K562 (cell line): ENCODE measurements around the gene GIPC3. TPM values are rescaled to one million over a fixed set of nuclear protein-coding genes. Genes with fewer than 3 reads are reported as not detected.

ENCODE experiments used
- ARID4B ChIP-seq: sonication (generic); formaldehyde crosslinking; IDR thresholded peaks from 2 replicates; pipeline ENCODE4 v1.8.0; 2022; ENCODE audit warnings: mild to moderate bottlenecking, missing genetic modification reagents
- ATF7 ChIP-seq: fragments of 450-650 bp; IDR thresholded peaks from 2 replicates; pipeline ENCODE4 v1.7.1; 2014; ENCODE audit warnings: mild to moderate bottlenecking, moderate library complexity
- EGR1 ChIP-seq: fragments of 450-650 bp; conservative IDR thresholded peaks from 2 replicates; pipeline ENCODE4 v1.6.1; 2017; ENCODE audit warnings: mild to moderate bottlenecking
- EWSR1 ChIP-seq: fragments of 450-650 bp; IDR thresholded peaks from 2 replicates; pipeline ENCODE4 v1.6.1; 2018; ENCODE audit warnings: borderline replicate concordance, mild to moderate bottlenecking, low read depth, moderate library complexity; ENCODE audit not compliant: partially characterized antibody
- MYBL2 ChIP-seq, 2 experiments: fragments of 450-650 bp in 1 of 2; sonication (generic) in 1 of 2; formaldehyde crosslinking in 1 of 2; IDR thresholded peaks; 2 replicates each; pipeline versions ENCODE4 v1.6.1 to v1.8.1; 2017 to 2022; ENCODE audit warnings: borderline replicate concordance in 1 of 2, inconsistent platforms in 1 of 2, low read depth in 1 of 2, mild to moderate bottlenecking in 1 of 2, missing genetic modification reagents in 1 of 2, moderate library complexity in 1 of 2
- RBFOX2 ChIP-seq: fragments of 200-400 bp; formaldehyde crosslinking; IDR thresholded peaks from 2 replicates; pipeline ENCODE4 v1.6.1; 2017; ENCODE audit warnings: low read depth, mild to moderate bottlenecking, low read length, moderate library complexity
- SMAD3 ChIP-seq: fragments of 450-650 bp; formaldehyde crosslinking; conservative IDR thresholded peaks from 2 replicates; pipeline ENCODE4 v1.4.0; 2020; ENCODE audit warnings: mild to moderate bottlenecking
- TAF9B ChIP-seq: fragments of 450-650 bp; IDR thresholded peaks from 2 replicates; pipeline ENCODE4 v1.6.1; 2018; ENCODE audit warnings: mild to moderate bottlenecking; ENCODE audit not compliant: partially characterized antibody
- ZBTB7A ChIP-seq: IDR thresholded peaks from 2 replicates; pipeline ENCODE4 v1.6.1; 2011; ENCODE audit warnings: low read depth, mild to moderate bottlenecking, low read length, moderate library complexity, borderline replicate concordance; ENCODE audit not compliant: control insufficient read depth
- ZNF316 ChIP-seq: fragments of 450-650 bp; IDR thresholded peaks from 2 replicates; pipeline ENCODE4 v1.6.1; 2016
- ZNF696 ChIP-seq: fragments of 250-450 bp; sonication (Bioruptor Pico); conservative IDR thresholded peaks from 2 replicates; pipeline ENCODE4 v1.4.0; 2020; ENCODE audit warnings: mild to moderate bottlenecking, moderate library complexity
- polyA plus RNA-seq, 8 experiments: library from polyadenylated mRNA; depleted of rRNA in 4 of 8; stranded (reverse) in 5 of 8; unstranded in 3 of 8; fragments of >200 nt; fragmentation: Nextera tagmentation in 2 of 8; fragmentation: Illumina TruSeq in 1 of 8; extraction: Ambion mirVana in 2 of 8; extraction: Trizol in 1 of 8; gene quantifications; 2 replicates each; pipeline versions ENCODE4 v1.2.1 to v1.2.3, GENCODE V29; 2011 to 2014; ENCODE audit warnings: inconsistent platforms in 1 of 8, missing spikeins in 1 of 8
- total RNA-seq, 7 experiments: library from RNA; depleted of rRNA in 6 of 7; stranded (reverse); fragments of >200 nt in 6 of 7; fragmentation: Illumina TruSeq in 2 of 7; extraction: Trizol in 2 of 7; gene quantifications; 2 replicates each; pipeline versions ENCODE4 v1.2.1 to v1.2.3, GENCODE V29; 2011 to 2021; ENCODE audit warnings: low replicate concordance in 1 of 7
- TF ChIP-seq, protein P1 (sequence below), 2 experiments: fragments of 450-650 bp; IDR thresholded peaks; 2 replicates each; pipeline ENCODE4 v1.6.1; 2016
- TF ChIP-seq, protein P2 (sequence below), 2 experiments: IDR thresholded peaks; 2 replicates each; pipeline ENCODE4 v1.6.1; 2011; ENCODE audit warnings: borderline replicate concordance in 1 of 2, control low read depth in 1 of 2, low read depth in 1 of 2, low read length in 1 of 2, mild to moderate bottlenecking in 1 of 2, mixed read lengths in 1 of 2, moderate library complexity in 1 of 2; ENCODE audit not compliant: insufficient read depth in 1 of 2, insufficient read length in 1 of 2, poor library complexity in 1 of 2, severe bottlenecking in 1 of 2; ENCODE audit errors: extremely low read depth in 1 of 2

The GIPC3 gene
- total and polyA plus RNA-seq, 9 of the 15 experiments (the other 6 are each of a cell fraction or from before 2014, with no cell fraction given): 0.03 to 3.6 (median 1.5) TPM; not detected in 1

DNA sequence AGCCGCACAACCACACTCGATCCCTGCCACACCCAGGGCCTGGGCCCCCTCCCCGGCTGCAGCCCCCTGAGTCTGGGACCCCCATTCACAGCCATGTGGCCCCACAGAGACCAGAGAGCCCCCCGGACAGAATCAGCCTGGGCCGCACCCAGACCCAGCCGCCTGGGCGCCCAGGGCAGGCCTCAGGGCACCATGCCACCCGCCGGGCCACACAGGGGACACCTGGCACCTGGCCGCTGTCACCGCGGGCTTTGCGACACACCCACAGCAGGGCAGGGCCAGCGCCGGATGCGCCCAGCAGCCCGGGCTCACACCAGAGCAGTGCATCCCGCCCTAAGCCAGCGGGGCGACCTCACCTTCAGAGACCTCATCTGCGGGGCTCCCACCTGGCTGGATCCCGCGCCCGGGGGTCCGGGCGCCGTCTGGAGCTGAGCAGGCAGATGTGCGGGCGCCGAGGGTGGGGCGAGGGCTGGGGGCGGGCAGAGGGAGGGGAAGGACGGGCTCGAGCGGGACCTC is 21.0 kb downstream of the GIPC3 start (continued):
- peak; percentile 38; the same call in 1 of the 2 replicates for TF ChIP-seq RBFOX2
- no peak for TF ChIP-seq ZNF696 (CRISPR knock-in tag)
- no peak for TF ChIP-seq SMAD3
- TF ChIP-seq ARID4B: peak; percentile 61; the same call in 1 of the 2 replicates
- no peak for TF ChIP-seq ATF7
- no peak for TF ChIP-seq TAF9B
- no peak for TF ChIP-seq EWSR1
- TF ChIP-seq, protein P1, sequence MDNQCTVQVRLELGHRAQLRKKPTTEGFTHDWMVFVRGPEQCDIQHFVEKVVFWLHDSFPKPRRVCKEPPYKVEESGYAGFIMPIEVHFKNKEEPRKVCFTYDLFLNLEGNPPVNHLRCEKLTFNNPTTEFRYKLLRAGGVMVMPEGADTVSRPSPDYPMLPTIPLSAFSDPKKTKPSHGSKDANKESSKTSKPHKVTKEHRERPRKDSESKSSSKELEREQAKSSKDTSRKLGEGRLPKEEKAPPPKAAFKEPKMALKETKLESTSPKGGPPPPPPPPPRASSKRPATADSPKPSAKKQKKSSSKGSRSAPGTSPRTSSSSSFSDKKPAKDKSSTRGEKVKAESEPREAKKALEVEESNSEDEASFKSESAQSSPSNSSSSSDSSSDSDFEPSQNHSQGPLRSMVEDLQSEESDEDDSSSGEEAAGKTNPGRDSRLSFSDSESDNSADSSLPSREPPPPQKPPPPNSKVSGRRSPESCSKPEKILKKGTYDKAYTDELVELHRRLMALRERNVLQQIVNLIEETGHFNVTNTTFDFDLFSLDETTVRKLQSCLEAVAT (IDR thresholded peaks at IDR 0.05): no peak
- TF ChIP-seq EGR1: 0 out of 2 replicates have a peak, but pooled peaks have one; percentile 3
- TF ChIP-seq MYBL2 (IDR thresholded peaks at IDR 0.05; ENCODE audit: low read depth): no peak
- no peak for TF ChIP-seq MYBL2 (CRISPR knock-in tag; IDR thresholded peaks at IDR 0.05; ENCODE audit: borderline replicate concordance)
- TF ChIP-seq, protein P2, sequence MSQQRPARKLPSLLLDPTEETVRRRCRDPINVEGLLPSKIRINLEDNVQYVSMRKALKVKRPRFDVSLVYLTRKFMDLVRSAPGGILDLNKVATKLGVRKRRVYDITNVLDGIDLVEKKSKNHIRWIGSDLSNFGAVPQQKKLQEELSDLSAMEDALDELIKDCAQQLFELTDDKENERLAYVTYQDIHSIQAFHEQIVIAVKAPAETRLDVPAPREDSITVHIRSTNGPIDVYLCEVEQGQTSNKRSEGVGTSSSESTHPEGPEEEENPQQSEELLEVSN (IDR thresholded peaks at IDR 0.05; ENCODE audit: borderline replicate concordance in 1 of 2, extremely low read depth in 1 of 2, insufficient read depth in 1 of 2, insufficient read length in 1 of 2, low read depth in 1 of 2, low read length in 1 of 2, poor library complexity in 1 of 2, severe bottlenecking in 1 of 2): peak in 1 of 2 experiments; percentile 41
- 0 out of 2 replicates have a peak, but pooled peaks have one; percentile 15 for TF ChIP-seq ZBTB7A
- TF ChIP-seq ZNF316: no peak
